ENCODE data around the gene RNF144A. TPM values are rescaled to one million over a fixed set of nuclear protein-coding genes. Genes with fewer than 3 reads are reported as not detected.

The RNF144A gene
- polyA plus RNA-seq, 1 experiment = 0.24 TPM

GRCh38 chr2:6945821-6946220 lies 28.6 kb downstream of the RNF144A start:
- Histone ChIP-seq H3K27ac (ENCODE audit: low read depth, low read length) (no peak overlapping the region), H3K9me3 (ENCODE audit: control insufficient read depth, insufficient read depth, low read length) (peaks cover 4% of the 10 kb centered on the region), H3K27me3 (ENCODE audit: control insufficient read depth, insufficient read depth, low read length) (no peaks in the 10 kb centered on the region), H3K4me3 (ENCODE audit: low read depth, low read length) (no peak overlapping the region)
- TF ChIP-seq CTCF (IDR thresholded peaks at IDR 0.05; ENCODE audit: low read depth, low read length) = no peak
- ChIA-PET CTCF (no interaction called here), POLR2A (no interaction called here)
- no peak for DNase-seq (ENCODE audit: low read depth, low spot score)

- H3K4me3 ChIP-seq (ENCODE audit: low read depth, low read length) = no peak overlapping the region
- DNase-seq (ENCODE audit: low read depth, low spot score) = no peak
- no peaks in the 10 kb centered on the region for H3K27me3 ChIP-seq (ENCODE audit: control insufficient read depth, insufficient read depth, low read length)
- POLR2A ChIA-PET = no interaction called here
- peaks cover 4% of the 10 kb centered on the region for H3K9me3 ChIP-seq (ENCODE audit: control insufficient read depth, insufficient read depth, low read length)
- no peak for TF ChIP-seq CTCF (IDR thresholded peaks at IDR 0.05; ENCODE audit: low read depth, low read length)
- CTCF ChIA-PET = no interaction called here
- H3K27ac ChIP-seq (ENCODE audit: low read depth, low read length) = no peak overlapping the region
Observed at GRCh38 chr2:6946722-6947121, 29.5 kb downstream of the RNF144A start.

GRCh38 chr2:6947929-6948676 lies 30.9 kb downstream of the RNF144A start:
- Histone ChIP-seq H3K9me3 (ENCODE audit: control insufficient read depth, insufficient read depth, low read length) (peaks cover 4% of the 10 kb centered on the region), H3K27ac (ENCODE audit: low read depth, low read length) (no peak overlapping the region), H3K27me3 (ENCODE audit: control insufficient read depth, insufficient read depth, low read length) (no peaks in the 10 kb centered on the region), H3K4me3 (ENCODE audit: low read depth, low read length) (no peak overlapping the region)
- DNase-seq (ENCODE audit: low read depth, low spot score) = no peak
- TF ChIP-seq CTCF (IDR thresholded peaks at IDR 0.05; ENCODE audit: low read depth, low read length) = no peak
- ChIA-PET CTCF (no interaction called here), POLR2A (no interaction called here)

GRCh38 chr2:6948677-6949351 lies 31.6 kb downstream of the RNF144A start:
- no peak overlapping the region for H3K4me3 ChIP-seq (ENCODE audit: low read depth, low read length)
- H3K27me3 ChIP-seq (ENCODE audit: control insufficient read depth, insufficient read depth, low read length) = no peaks in the 10 kb centered on the region
- no peak overlapping the region for H3K27ac ChIP-seq (ENCODE audit: low read depth, low read length)
- DNase-seq (ENCODE audit: low read depth, low spot score) = no peak
- TF ChIP-seq CTCF (IDR thresholded peaks at IDR 0.05; ENCODE audit: low read depth, low read length) = no peak
- ChIA-PET CTCF (no interaction called here), POLR2A (no interaction called here)
- peaks cover 4% of the 10 kb centered on the region for H3K9me3 ChIP-seq (ENCODE audit: control insufficient read depth, insufficient read depth, low read length)

- POLR2A ChIA-PET = no interaction called here
- H3K4me3 ChIP-seq (ENCODE audit: low read depth, low read length) = no peak overlapping the region
- TF ChIP-seq CTCF (IDR thresholded peaks at IDR 0.05; ENCODE audit: low read depth, low read length) = no peak
- no peak overlapping the region for H3K27ac ChIP-seq (ENCODE audit: low read depth, low read length)
- CTCF ChIA-PET = no interaction called here
- no peaks in the 10 kb centered on the region for H3K9me3 ChIP-seq (ENCODE audit: control insufficient read depth, insufficient read depth, low read length)
- DNase-seq (ENCODE audit: low read depth, low spot score) = no peak
- H3K27me3 ChIP-seq (ENCODE audit: control insufficient read depth, insufficient read depth, low read length) = no peaks in the 10 kb centered on the region
Observed at GRCh38 chr2:6951046-6951445, 33.8 kb downstream of the RNF144A start.
